GM13977 (cell line): ENCODE measurements around the gene VPS37D.
"Not testable (repeated sequence)": the region's sequence is repeated elsewhere in the genome, so short reads cannot be mapped to it uniquely, and the experiment has no call there.

Experiments used
- DNase-seq: peaks from one replicate; pipeline ENCODE4 v3.0.0; 2012; ENCODE audit warnings: low spot score
- in situ Hi-C: fragments of 300-500 bp; cut with MboI; formaldehyde crosslinking; loops from one replicate; pipeline ENCODE4 v1.12.0; 2022; ENCODE audit warnings: low sequenced_read_pairs, low pct_unique_long_range_greater_than_20kb, mixed read lengths, inconsistent platforms; ENCODE audit not compliant: unreplicated experiment
- TF ChIP-seq, protein P1 (sequence below): IDR thresholded peaks from 2 replicates; pipeline ENCODE4 v1.5.1; 2012; ENCODE audit warnings: mild to moderate bottlenecking, control low read depth; ENCODE audit not compliant: insufficient read depth; ENCODE audit errors: extremely low read depth, missing control alignments

VPS37D gene

DNA sequence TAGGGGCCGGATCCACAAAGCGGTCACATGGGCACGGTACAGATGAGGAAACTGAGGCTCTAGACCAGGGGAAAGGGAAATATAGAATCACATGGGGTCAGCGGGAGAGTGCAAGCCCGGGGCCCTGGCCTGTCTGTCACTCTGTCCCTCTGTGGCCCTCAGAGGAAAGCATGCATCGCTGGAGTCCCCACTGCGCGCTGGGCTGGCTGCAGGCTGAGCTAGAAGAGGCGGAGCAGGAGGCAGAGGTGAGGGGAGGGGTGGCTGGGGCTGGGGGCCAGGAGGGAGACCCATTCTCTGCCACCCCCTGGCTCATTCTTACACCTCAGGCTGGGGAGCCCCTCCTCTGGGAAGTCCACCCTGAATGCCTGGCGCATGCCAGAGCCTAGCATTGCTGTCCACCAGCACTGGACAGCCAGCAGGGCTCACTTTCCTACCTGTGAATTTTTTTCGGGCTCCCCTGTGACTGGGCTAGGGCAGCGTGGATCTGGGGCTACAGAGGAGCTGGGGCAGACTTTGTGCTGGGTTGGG is 2.3 kb downstream of the VPS37D start:
- no peak for DNase-seq
- in situ Hi-C loops: no loop called here
- TF ChIP-seq, protein P1, sequence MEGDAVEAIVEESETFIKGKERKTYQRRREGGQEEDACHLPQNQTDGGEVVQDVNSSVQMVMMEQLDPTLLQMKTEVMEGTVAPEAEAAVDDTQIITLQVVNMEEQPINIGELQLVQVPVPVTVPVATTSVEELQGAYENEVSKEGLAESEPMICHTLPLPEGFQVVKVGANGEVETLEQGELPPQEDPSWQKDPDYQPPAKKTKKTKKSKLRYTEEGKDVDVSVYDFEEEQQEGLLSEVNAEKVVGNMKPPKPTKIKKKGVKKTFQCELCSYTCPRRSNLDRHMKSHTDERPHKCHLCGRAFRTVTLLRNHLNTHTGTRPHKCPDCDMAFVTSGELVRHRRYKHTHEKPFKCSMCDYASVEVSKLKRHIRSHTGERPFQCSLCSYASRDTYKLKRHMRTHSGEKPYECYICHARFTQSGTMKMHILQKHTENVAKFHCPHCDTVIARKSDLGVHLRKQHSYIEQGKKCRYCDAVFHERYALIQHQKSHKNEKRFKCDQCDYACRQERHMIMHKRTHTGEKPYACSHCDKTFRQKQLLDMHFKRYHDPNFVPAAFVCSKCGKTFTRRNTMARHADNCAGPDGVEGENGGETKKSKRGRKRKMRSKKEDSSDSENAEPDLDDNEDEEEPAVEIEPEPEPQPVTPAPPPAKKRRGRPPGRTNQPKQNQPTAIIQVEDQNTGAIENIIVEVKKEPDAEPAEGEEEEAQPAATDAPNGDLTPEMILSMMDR: no peak

DNA sequence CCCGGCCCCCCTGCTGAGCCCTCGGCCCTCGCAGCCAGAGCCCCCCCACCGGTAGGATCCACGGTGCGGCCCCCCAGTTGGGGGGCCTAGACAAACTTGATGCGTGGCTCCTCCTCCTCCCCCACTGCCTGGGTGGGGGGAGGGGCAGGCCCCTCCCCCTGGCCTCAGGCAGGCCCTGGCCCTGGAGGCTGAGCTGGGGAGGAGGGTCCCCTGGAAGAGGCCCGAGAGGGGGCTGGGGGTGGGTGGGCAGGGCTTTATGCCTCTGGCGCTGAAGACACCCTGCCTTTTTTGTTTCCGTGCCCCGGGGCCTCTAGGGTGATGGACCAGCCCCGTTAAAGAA is 3.7 kb downstream of the VPS37D start:
- TF ChIP-seq, protein P1: no peak
- no peak for DNase-seq
- in situ Hi-C loops: no loop called here

DNA sequence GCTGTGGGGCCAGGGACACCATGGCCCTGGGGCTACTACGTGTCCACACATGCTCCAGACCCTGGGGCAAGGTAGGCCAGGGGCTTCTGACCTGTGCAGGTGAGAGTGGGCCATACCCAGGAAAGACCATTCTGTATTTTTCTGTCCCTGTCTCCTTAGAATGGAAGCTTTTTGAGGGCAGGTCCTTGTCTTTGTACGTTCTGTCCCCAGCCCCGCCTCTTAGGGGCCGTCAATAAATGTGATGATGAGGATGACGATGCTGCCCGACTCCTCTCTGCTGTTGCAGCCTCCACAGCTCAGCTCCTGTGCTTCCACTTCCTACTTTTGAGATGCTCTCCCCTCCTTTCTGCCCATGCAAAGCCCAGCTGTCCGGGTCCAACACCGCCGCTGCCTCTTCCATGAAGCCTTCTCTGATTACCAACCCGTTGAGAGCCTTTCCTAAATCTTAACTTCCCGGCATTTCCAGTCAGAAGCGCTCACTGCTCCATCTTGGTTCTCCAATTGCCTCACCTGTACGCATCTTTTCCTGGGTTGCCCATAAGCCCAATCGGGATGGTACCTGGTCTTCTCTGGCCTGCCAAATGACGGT is 4.3 kb downstream of the VPS37D start:
- DNase-seq: no peak
- TF ChIP-seq, protein P1: no peak
- in situ Hi-C loops: no loop called here

DNA sequence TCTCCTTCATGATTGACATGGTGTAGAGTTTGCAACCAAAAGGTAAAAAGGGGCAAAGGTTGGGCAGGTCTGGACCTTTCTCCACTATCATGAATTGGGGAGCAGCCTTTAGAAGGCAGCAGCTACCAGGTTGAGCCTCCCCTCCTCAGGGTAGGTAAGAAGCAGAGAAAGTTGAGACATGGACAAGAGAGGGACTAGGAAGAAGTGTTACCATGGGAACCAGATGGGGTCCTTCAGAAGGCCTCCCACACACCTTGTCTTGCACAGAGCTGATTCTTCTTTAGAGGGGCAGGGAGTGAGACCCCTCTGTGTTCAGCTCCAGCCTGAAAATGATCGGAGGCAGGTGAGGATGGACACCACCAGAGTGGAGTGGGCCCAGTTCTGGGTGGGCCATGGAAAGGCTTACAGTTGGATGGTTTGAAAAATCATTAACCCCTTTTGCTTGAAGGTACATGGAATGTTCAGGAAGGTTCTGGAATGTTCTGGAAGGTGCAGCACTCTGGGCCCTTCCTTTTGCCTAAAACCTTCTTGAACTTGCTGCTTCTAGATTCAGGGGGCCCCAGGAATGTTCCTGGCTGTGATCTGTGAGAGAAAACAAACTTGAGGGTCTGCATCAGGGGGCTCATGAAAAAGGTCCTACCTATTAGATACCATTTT is 7.0 kb downstream of the VPS37D start:
- in situ Hi-C loops: no loop called here
- TF ChIP-seq, protein P1: no peak
- no peak for DNase-seq

DNA sequence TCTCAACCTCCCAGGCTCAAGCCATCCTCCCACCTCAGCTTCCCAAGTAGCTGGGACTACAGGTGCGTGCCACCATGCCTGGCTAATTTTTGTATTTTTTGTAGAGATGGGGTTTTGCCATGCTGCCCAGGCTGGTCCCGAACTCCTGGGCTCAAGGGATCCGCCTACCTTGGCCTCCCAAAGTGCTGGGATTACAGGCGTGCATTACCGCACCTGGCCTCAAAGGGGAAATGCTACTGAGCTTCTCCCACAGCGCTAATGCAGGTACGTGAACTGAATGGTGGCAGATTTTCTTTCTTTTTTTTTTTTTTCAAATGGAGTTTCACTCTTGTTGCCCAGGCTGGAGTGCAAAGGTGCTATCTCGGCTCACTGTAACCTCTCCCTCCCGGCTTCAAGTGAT is 8.4 kb downstream of the VPS37D start:
- in situ Hi-C loops, DNase-seq: not testable (repeated sequence)

DNA sequence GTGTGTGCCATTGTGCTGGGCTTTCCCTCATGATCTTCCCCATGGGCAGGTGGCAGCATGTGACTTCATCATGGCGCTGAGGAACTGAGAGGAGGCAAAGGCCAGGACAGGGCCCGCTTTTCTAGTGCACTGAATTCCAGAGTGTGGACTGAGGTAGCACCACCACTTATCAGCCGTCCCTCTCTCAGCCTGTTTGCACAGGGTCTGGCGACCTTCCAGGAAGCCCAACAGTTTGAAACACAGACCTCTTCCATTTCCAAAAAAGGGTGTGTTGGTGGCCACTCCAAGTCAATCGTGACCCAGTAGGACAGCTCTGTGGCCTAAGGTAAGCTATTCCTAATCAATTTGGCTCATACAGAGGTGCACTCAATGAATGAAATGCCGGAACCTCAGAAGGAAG is 11.2 kb downstream of the VPS37D start:
- no peak for DNase-seq
- in situ Hi-C loops: no loop called here
- TF ChIP-seq, protein P1: no peak

DNA sequence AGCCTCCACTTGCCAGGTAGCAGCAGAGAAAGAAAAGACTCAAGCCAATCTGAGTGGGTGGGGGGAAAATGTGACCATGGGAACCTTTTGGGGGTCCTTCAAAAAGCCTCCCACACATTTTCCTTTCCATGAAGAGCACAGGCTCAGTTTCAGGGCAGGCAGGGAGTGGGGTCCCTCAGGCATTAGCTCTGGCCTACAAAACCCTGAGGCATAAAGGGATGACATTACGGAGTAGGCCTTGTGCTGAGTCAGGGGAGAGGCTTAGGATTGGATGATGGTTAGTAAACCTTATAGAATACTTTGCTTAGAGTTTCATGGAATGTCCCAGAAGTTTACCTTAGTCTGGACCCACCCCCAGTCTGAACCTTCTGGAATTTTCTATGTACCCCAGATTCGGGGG is 12.1 kb downstream of the VPS37D start:
- TF ChIP-seq, protein P1: no peak
- no peak for DNase-seq
- in situ Hi-C loops: no loop called here
